ENCODE data around the gene GOLGA6D. TPM values are rescaled to one million over a fixed set of nuclear protein-coding genes. Genes with fewer than 3 reads are reported as not detected.

GOLGA6D gene
- total and polyA plus RNA-seq, 8 donors, result 0.13 to 0.47 (median 0.24) TPM; not detected in 2

Other genes starting within 250 kb of the GOLGA6D start
- 10 to 100 TPM; 19.9 to 35.7 TPM for gene C15orf39, start 81.0 kb upstream of the GOLGA6D start, total RNA-seq
- 10 to 100 TPM in 4 of 6 donors, 1 to 10 TPM in 2; 7.8 to 14.7 (median 13.1) TPM for gene C15orf39, start 81.0 kb upstream of the GOLGA6D start, polyA plus RNA-seq (ENCODE audit: insufficient read length in 6 of 6)
- gene GOLGA6C, start 24.5 kb upstream of the GOLGA6D start, total RNA-seq, result not detected
- gene GOLGA6C, start 24.5 kb upstream of the GOLGA6D start, polyA plus RNA-seq (ENCODE audit: insufficient read length in 6 of 6), result not detected
- gene COMMD4, start 53.2 kb downstream of the GOLGA6D start, total RNA-seq, result 10 to 100 TPM; 71.4 to 72.9 TPM
- 10 to 100 TPM; 74.3 to 97.2 (median 79.7) TPM for gene COMMD4, start 53.2 kb downstream of the GOLGA6D start, polyA plus RNA-seq (ENCODE audit: insufficient read length in 6 of 6)
- gene NEIL1, start 64.2 kb downstream of the GOLGA6D start, total RNA-seq, result 10 to 100 TPM; 31.3 to 34.0 TPM
- gene NEIL1, start 64.2 kb downstream of the GOLGA6D start, polyA plus RNA-seq (ENCODE audit: insufficient read length in 6 of 6), result 10 to 100 TPM; 23.1 to 36.9 (median 31.8) TPM
- 100 to 1,000 TPM; 145 to 211 TPM for gene MAN2C1, start 85.8 kb downstream of the GOLGA6D start, total RNA-seq
- gene MAN2C1, start 85.8 kb downstream of the GOLGA6D start, polyA plus RNA-seq (ENCODE audit: insufficient read length in 6 of 6), result 100 to 1,000 TPM; 121 to 245 (median 176) TPM
- gene SIN3A, start 168.9 kb downstream of the GOLGA6D start, total RNA-seq, result 10 to 100 TPM; 49.4 to 50.5 TPM
- gene SIN3A, start 168.9 kb downstream of the GOLGA6D start, polyA plus RNA-seq (ENCODE audit: insufficient read length in 6 of 6), result 10 to 100 TPM; 60.8 to 67.5 (median 62.3) TPM